ENCODE measurements around the gene RELT.

DNA sequence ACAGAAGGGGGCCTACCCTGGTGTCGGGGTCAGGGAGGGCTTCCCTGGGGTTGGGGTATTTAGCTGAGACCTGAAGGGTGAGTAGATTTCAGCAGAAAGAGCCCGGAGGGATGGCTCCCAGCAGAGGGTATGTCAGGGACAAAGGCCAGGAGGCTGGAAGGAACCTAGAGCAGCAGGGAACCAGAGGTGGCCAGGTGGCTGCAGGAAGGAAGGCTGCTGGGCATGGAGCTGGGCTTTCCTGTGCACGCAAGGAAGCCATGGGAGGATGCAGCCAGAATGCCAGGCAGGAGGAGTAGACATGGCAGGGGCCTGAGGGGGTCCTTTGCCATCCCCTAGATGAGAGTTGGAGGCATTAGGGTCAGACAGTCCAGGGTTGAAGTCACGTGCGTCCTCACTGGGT is 27.4 kb upstream of the RELT start:
- TF ChIP-seq, protein P1, sequence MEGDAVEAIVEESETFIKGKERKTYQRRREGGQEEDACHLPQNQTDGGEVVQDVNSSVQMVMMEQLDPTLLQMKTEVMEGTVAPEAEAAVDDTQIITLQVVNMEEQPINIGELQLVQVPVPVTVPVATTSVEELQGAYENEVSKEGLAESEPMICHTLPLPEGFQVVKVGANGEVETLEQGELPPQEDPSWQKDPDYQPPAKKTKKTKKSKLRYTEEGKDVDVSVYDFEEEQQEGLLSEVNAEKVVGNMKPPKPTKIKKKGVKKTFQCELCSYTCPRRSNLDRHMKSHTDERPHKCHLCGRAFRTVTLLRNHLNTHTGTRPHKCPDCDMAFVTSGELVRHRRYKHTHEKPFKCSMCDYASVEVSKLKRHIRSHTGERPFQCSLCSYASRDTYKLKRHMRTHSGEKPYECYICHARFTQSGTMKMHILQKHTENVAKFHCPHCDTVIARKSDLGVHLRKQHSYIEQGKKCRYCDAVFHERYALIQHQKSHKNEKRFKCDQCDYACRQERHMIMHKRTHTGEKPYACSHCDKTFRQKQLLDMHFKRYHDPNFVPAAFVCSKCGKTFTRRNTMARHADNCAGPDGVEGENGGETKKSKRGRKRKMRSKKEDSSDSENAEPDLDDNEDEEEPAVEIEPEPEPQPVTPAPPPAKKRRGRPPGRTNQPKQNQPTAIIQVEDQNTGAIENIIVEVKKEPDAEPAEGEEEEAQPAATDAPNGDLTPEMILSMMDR (IDR thresholded peaks at IDR 0.05) = no peak
- TF ChIP-seq ZFX (IDR thresholded peaks at IDR 0.05; ENCODE audit: borderline replicate concordance) = no peak
